Lung (tissue), 12 donors: ENCODE data around the gene CACNA1G. TPM values are rescaled to one million over a fixed set of nuclear protein-coding genes. Genes with fewer than 3 reads are reported as not detected.

ENCODE experiments used
- ATAC-seq: fragments of 200-7000 bp; cut with Tn5 transposase; one replicate; pipeline ENCODE4 v1.9.1; 2020; ENCODE audit warnings: moderate number of reproducible peaks; ENCODE audit not compliant: insufficient read depth, low FRiP score
- DNase-seq, 3 donors: peaks; one replicate each; pipeline ENCODE4 v3.0.0-alpha.2; 2013 to 2017
- H3K27ac ChIP-seq, 2 donors: one replicate each; pipeline ENCODE4 v1.5.1; 2013; ENCODE audit warnings: mild to moderate bottlenecking in 2 of 2, moderate library complexity in 2 of 2, control low read depth in 1 of 2, inconsistent platforms in 1 of 2, low read depth in 1 of 2, low read length in 1 of 2
- H3K27me3 ChIP-seq, 3 donors: one replicate each; pipeline ENCODE4 v1.5.1; 2013; ENCODE audit warnings: low read length in 2 of 3; ENCODE audit not compliant: control insufficient read depth in 3 of 3, insufficient read depth in 3 of 3
- H3K36me3 ChIP-seq, 4 donors: one replicate each; pipeline ENCODE4 v1.5.1; 2013; ENCODE audit warnings: low read length in 4 of 4, mild to moderate bottlenecking in 1 of 4, moderate library complexity in 1 of 4; ENCODE audit not compliant: control insufficient read depth in 4 of 4, insufficient read depth in 4 of 4
- H3K4me1 ChIP-seq, 5 donors: one replicate each; pipeline ENCODE4 v1.5.1; 2013; ENCODE audit warnings: low read length in 5 of 5, mild to moderate bottlenecking in 2 of 5, moderate library complexity in 1 of 5; ENCODE audit not compliant: control insufficient read depth in 5 of 5, insufficient read depth in 5 of 5
- H3K4me3 ChIP-seq: one replicate; pipeline ENCODE4 v1.5.1; 2013; ENCODE audit warnings: mild to moderate bottlenecking, control low read depth, moderate library complexity
- H3K9ac ChIP-seq, 2 donors: one replicate each; pipeline ENCODE4 v1.5.1; 2013; ENCODE audit warnings: low read length in 2 of 2, control low read depth in 1 of 2; ENCODE audit not compliant: insufficient read depth in 1 of 2
- H3K9me3 ChIP-seq, 4 donors: one replicate each; pipeline ENCODE4 v1.5.1; 2013; ENCODE audit warnings: low read length in 3 of 4, mild to moderate bottlenecking in 1 of 4, moderate library complexity in 1 of 4; ENCODE audit not compliant: control insufficient read depth in 4 of 4, insufficient read depth in 3 of 4
- WGBS, 2 donors: extraction: QIAGEN DNeasy Blood & Tissue Kit; methylation state at CpG; one replicate each; pipeline ENCODE4 v1.1.7; 2013; 5-methylcytosine and 5-hydroxymethylcytosine counted together
- polyA plus RNA-seq, 2 donors: library from polyadenylated mRNA; stranded (reverse); fragments of 200-250 nt; gene quantifications; one replicate each; pipeline ENCODE4 v1.2.1, GENCODE V29; 2013
- total RNA-seq, 2 donors: library from RNA; depleted of rRNA in 1 of 2; stranded (reverse); fragments of >200 nt in 1 of 2; gene quantifications; one replicate each; pipeline ENCODE4 v1.2.1, GENCODE V29; 2014 to 2021
- TF ChIP-seq, protein P1 (sequence below): IDR thresholded peaks from 2 replicates; pipeline ENCODE4 v1.5.1; 2012; ENCODE audit warnings: mild to moderate bottlenecking; ENCODE audit errors: control extremely low read depth, extremely low read depth
- donor health status: control.
- donor health status: control.
- donor health status: Bipolar disorder and iron deficiency.
- donor health status: healthy.
- donor health status: DM: yes; HTN: yes; CAD: no.

The CACNA1G gene
- total and polyA plus RNA-seq, 4 donors = 0.14 to 3.6 (median 0.24) TPM

DNA sequence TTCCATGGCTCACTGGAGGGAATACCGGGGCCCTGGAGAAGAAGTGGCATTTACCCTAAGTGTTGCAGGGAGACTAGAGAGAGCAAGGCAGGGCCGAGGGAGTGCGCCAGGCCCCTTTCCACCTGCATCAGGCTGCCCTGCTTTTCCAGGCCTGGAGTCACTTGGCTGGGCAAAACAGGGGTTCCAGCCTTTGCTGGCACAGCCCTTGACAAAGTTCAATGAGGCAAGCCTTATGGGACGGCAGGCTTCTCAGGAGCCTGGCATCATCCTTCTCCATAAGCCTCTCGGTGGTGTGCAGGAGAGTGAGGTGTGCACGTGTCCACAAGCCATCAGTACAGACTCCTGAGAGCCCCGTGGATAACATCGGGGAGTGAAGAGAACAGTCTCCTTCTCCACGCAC, 27.1 kb downstream of the CACNA1G start:
- no peak overlapping the region for H3K27ac ChIP-seq
- DNase-seq = no peak
- WGBS, 2 donors = 91 to 96% methylated on average over 9 of the region's 9 CpGs
- TF ChIP-seq, protein P1, sequence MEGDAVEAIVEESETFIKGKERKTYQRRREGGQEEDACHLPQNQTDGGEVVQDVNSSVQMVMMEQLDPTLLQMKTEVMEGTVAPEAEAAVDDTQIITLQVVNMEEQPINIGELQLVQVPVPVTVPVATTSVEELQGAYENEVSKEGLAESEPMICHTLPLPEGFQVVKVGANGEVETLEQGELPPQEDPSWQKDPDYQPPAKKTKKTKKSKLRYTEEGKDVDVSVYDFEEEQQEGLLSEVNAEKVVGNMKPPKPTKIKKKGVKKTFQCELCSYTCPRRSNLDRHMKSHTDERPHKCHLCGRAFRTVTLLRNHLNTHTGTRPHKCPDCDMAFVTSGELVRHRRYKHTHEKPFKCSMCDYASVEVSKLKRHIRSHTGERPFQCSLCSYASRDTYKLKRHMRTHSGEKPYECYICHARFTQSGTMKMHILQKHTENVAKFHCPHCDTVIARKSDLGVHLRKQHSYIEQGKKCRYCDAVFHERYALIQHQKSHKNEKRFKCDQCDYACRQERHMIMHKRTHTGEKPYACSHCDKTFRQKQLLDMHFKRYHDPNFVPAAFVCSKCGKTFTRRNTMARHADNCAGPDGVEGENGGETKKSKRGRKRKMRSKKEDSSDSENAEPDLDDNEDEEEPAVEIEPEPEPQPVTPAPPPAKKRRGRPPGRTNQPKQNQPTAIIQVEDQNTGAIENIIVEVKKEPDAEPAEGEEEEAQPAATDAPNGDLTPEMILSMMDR = no peak
- no peak overlapping the region for H3K4me3 ChIP-seq
- H3K9ac ChIP-seq = no peak overlapping the region
- peaks cover 6 to 41% (median 18%) of the 10 kb centered on the region in 5 donors for H3K4me1 ChIP-seq
- peaks cover 0 to 24% (median under 1%) of the 10 kb centered on the region in 4 donors for H3K36me3 ChIP-seq
- H3K9me3 ChIP-seq = no peaks in the 10 kb centered on the region
- ATAC-seq = no peak
- H3K27me3 ChIP-seq = no peaks in the 10 kb centered on the region

DNA sequence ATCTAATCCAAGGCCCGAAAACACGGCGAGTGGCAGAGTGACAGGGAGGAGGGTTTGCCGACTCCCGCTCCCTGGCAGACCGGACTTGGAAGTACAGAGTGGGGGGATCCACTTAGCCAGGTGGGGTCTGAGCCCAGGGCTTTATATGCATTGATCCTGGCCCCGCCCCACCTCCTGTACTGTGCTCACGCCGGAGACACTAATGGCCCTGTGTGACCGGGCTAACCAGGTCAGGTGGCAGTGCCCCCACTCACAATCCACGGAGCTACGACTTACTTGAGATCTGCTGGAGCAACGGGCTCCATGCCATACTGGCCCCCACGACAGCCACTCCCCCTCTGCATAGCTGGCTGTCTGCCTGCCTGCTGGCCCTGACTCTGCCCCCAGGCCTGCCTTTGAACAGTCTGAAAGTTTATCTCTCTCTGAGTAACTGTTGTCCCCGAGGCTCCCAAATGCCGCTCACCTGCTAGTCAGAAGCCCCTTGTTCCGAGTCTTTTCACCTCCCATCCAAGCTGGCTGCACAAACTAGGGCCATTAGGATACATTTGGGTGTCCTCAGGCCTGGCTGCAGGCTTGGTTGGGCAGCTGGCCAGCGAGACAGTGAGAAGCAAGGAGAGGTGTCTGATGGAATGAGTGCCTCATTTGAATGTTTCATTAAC, 28.0 kb downstream of the CACNA1G start:
- 71 to 83% methylated on average over 18 of the region's 18 CpGs for WGBS, 2 donors
- Histone ChIP-seq H3K9ac (no peak overlapping the region), H3K36me3 (peaks cover 0 to 24% (median under 1%) of the 10 kb centered on the region in 4 donors), H3K4me1 (peaks cover 6 to 50% (median 20%) of the 10 kb centered on the region in 5 donors), H3K4me3 (no peak overlapping the region), H3K27me3 (no peaks in the 10 kb centered on the region), H3K27ac (no peak overlapping the region), H3K9me3 (no peaks in the 10 kb centered on the region)
- TF ChIP-seq, protein P1 = no peak
- no peak for ATAC-seq
- peak; percentile 73 to 81 (median 80) for DNase-seq

DNA sequence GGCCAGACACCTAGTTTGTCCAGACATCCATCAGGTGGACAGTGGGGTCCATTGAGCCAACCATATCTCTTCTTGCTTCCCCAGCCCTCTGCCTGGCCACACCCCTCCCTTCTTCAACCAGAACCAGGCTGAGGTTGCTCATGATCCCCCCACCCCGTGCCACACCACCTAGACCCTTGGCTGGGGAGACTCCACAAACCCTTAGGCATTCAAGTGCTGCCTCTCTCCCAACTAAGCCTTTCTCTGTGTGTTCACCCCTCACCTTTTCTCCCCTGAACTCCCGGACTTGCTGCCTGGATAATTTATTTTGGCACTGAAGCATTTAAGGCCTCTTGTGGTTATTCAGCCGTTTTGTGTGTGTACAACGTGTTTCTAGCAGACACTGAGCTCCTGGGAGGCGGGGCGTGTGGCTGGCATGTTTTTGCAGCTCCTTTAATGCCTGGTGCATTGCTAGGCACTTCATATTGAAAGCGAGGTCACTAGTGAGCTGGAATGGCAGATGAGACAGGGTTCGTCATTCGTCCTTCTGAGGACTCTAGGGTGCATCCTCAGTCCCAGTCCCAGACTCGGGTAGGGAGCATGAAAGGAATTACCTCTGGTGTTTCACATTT, 28.7 kb downstream of the CACNA1G start:
- Histone ChIP-seq H3K27me3 (no peaks in the 10 kb centered on the region), H3K9me3 (no peaks in the 10 kb centered on the region), H3K4me3 (no peak overlapping the region), H3K27ac (no peak overlapping the region), H3K4me1 (peaks cover 6 to 57% (median 23%) of the 10 kb centered on the region in 5 donors), H3K9ac (no peak overlapping the region), H3K36me3 (peaks cover 0 to 24% (median under 1%) of the 10 kb centered on the region in 4 donors)
- 54 to 70% methylated on average over 10 of the region's 10 CpGs for WGBS, 2 donors
- ATAC-seq (no peak), DNase-seq (peak in 2 of 3 donors; percentile 40 to 58)
- TF ChIP-seq, protein P1 = no peak
